HG02981 (cell line): Measurements from ENCODE around the gene LYRM7.
"Not testable (repeated sequence)": the region's sequence is repeated elsewhere in the genome, so short reads cannot be mapped to it uniquely, and the experiment has no call there.

ENCODE experiments used
- ATAC-seq: cut with Tn5 transposase; IDR thresholded peaks from one replicate; pipeline ENCODE4 v1.9.1; 2021; ENCODE audit warnings: mild to moderate bottlenecking, moderate library complexity; ENCODE audit not compliant: unreplicated experiment

LYRM7 gene

GRCh38 chr5:131218392-131218791 lies 47.6 kb downstream of the LYRM7 start:
- ATAC-seq, result no peak

GRCh38 chr5:131220566-131220965 lies 49.8 kb downstream of the LYRM7 start:
- no peak for ATAC-seq

GRCh38 chr5:131221008-131221703 lies 50.4 kb downstream of the LYRM7 start:
- no peak for ATAC-seq

DNA sequence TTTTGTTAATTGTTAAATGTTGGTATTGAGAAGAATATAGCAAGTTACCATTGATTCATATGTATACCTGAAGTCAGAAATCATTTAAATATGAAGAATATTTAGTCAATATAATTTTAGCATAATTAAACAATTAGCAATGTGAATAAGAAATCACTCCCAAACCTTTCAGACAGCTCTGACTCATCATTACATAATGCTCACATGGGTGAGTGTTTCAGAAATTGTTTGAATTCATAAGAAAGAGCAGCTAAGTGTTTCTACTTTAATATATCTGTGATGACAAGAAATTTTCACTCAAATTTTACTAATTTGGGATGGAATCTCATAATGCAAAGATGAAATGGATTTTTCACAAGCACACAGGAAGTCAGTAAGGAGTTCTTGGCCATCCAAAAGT lies 51.1 kb downstream of the LYRM7 start:
- ATAC-seq, result no peak

GRCh38 chr5:131222731-131223130 lies 52.0 kb downstream of the LYRM7 start:
- ATAC-seq, result no peak

DNA sequence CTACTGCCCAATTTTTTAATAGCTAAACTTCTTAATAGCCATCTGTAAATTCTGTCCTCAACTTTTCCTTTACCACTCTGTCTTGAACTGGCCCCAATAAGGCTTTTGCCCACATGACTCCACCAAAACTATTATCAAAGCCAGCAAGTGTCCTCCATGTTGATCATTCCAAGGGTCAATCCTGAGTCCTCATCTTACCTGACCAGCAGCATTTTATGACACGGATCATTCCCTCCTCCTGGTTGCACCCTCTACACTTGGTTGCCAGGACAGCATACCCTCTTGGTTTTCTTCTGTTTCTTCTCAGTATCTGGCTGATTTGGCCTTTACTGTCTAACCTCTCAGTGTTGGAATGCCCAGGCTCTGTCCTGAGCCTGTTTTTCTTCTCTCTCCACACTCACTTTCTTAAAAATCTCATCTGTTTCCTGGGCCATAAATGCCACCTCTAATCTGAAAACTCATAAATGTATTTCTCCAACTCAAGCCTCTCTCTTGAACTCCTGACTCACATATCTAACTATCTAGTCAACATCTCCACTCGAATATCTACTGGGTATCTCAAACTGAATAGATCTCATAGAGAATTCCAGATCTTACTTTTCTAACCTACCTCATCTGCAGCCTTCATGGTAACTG lies 53.1 kb downstream of the LYRM7 start:
- ATAC-seq, result no peak

DNA sequence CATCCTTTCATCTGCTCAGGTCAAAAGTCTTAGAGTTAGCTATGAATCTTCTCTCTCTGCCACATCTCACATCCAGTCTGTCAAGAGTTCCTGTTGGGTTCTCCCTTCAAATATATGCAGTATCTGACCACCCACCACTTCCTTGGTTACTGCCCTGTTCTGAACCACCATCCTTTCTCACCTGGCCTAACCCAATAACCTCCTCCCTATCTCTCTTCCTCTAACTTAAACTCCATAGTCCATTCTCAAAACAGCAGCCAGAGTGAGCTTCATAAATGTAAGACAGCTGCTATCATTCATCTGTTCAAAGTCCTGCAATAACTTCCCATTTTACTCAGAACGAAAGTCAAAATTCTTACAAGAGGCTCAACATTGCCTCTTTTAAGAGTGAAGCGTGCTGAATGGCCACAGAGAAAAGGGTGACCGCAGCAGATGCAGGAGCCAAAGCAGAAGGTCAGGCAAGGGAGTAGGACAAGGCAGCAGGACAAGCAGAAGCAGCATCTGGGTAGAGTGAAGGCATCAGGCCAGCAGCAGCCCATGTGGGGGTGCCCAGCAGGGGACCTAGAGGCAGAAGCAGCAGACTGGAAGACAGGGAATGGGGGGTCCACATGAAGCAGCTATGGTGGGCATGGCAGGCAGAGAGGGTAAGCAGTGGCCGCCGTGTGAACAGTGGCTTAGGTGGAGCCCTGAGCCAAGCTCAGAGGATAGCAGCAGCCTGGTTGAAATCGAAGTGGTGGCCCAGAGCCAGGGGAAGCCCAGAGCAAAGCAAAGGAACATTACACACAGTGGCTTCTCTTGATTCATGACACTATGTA lies 53.9 kb downstream of the LYRM7 start:
- ATAC-seq, result peak; percentile 74

- ATAC-seq, result peak; percentile 1
Observed at GRCh38 chr5:131225282-131225974, 54.7 kb downstream of the LYRM7 start.

- no peak for ATAC-seq
Observed at GRCh38 chr5:131226899-131227298, 56.2 kb downstream of the LYRM7 start.

- ATAC-seq, result no peak
Observed at GRCh38 chr5:131228646-131229045, 57.9 kb downstream of the LYRM7 start.

DNA sequence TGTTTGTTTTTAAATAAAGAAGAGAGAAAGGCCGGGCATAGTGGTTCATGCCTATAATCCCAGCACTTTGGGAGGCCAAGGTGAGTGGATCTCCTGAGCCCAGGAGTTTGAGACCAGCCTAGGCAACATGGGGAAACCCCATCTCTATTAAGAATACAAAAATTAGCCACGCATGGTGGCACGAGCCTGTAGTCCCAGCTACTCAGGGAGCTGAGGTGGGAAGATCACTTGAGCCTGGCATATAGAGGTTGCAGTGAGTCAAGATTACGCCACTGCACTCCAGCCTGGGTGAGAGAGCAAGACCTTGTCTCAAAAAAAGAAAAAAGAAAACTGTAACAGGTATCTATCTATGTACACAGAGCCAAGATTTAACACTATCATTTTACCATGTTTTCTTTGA lies 58.9 kb downstream of the LYRM7 start:
- no peak for ATAC-seq

DNA sequence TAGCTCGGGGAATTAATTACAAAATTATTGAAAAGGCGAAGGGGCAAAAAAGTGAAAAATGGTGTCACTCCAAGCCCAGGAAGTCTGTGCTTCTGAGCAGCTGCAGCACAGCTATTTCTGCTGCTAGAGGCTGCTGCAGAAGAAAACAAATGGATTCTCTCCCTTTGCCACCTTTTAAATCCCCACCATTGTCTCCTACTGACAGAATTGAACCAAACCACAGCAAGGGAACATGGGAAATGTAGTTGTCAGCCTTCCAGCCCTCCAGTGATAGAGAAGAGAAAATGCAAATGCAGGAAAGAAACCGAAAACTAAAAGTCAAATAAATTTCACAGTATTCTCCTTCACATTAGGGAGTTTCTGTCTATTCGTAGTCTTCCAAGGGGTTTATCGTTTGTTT lies 59.7 kb downstream of the LYRM7 start:
- ATAC-seq, result no peak

GRCh38 chr5:131239686-131240085 lies 68.9 kb downstream of the LYRM7 start:
- no peak for ATAC-seq

- no peak for ATAC-seq
Observed at GRCh38 chr5:131242728-131243255, 72.0 kb downstream of the LYRM7 start.

DNA sequence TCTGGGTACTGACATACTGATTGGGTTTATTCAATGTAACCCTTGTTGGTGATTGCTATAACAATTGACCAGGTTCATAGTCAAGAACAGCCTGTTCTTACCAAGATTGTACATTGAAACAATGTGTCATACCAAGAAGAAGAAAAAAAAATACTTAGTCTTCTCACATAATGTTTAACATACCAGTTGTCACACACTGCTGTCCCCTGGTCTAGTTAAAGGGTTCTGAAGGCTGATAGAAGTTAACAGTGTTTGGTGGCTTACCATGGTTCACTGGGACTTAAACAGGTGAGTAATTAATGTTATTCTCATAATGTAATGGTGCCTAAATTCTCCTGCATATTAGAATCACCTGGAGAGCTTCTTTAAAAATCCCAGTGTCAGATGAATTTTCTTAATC lies 74.6 kb downstream of the LYRM7 start:
- ATAC-seq, result peak; percentile 73

DNA sequence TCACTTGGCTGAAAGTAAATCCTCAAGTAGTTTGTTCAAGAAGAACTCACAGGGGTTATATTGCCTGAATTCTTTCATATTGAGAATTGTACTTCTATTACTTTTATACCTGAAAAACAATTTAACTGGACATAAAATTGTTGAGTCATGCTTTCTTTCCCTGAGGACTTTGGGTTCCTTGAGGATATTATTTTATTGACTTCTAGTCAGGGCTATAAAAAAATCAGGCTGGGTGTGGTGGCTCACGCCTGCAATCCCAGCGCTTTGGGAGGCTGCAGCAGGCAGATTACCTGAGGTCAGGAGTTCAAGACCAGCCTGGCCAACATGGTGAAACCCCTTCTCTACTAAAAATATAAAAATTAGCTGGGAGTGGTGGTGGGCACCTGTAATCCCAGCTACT lies 75.2 kb downstream of the LYRM7 start:
- ATAC-seq, result no peak

DNA sequence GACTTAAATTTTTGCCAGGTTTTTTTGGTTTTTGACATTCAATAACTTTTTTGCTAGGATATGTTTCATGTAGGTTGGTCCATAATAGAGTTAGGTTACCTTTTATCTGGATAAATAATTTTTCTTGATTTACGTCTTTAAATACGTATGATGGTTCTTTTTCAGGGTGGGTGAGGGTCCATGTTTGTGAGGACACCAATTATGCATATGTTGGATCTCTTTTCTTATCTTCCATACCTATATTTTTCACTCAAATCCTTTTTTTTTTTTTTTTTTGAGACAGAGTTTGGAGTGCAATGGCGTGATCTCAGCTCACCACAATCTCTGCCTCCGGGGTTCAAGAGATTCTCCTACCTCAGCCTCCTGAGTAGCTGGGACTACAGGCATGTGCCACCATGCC lies 75.8 kb downstream of the LYRM7 start:
- no peak for ATAC-seq

DNA sequence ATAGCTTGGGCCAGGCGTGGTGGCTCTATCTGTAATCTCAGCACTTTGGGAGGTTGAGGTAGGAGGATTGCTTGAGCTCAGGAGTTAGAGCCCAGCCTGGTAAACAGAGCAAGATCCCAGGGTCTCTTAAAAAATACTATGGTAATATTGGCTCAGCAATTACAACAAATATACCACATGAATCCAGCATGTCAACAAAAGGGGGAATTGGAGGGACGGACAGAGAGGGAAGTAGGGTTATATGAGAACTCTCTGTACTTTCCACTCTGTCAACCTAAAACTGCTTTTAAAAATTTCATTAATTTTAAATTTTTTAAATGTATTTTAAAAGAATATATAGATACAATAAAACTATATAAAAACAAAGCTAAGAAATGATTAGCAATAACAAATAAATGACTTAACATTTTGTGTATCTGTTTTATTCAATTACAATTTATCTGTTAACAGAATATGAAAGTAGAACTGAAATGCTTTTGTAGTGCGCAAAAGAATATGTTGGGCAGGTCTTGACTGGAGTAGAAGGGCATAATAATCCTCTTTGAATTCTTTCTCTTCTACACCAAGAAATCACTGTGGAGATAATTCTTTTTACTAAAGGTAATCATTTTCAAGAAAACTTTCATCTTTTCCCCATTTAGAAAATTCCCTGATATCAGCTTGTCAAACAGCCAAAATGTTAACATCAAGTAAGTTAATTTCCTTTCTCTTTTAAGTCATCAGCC lies 80.2 kb downstream of the LYRM7 start:
- ATAC-seq, result no peak

DNA sequence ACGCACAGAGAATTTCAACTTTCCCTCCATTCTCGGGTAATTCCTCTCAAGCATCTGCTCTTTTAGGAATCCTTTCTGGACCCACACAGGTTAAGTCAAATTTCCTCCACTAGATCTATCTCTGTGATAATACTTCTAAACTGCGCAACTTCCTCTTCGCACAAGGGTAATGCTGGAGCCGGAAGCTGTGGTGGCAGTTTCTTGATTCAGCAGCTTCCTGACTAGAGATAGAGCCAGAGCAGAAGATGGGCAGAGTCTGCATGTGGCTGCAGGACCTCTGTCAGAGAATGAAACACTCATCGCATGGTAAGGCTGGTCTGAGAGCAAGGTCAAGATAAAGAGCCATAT lies 82.1 kb downstream of the LYRM7 start:
- ATAC-seq, result peak; percentile 90

DNA sequence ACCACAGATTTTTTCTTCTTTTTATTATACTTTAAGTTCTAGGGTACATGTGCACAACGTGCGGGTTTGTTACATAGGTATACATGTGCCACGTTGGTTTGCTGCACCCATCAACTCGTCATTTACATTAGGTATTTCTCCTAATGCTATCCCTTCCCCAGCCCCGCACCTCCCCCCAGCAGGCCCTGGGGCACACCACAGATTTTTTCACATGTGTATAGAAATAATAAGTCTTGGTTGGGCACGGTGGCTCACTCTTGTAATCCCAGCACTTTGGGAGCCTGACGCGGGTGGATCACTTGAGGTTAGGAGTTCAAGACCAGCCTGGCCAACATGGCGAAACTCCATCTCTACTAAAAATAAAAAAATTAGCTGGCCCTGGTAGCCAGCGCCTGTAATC lies 83.3 kb downstream of the LYRM7 start:
- not testable (repeated sequence) for ATAC-seq

- ATAC-seq, result no peak
Observed at GRCh38 chr5:131254741-131255140, 84.0 kb downstream of the LYRM7 start.
